Myocyte (in vitro differentiated cells): ENCODE results near the gene LRRC1. TPM values are rescaled to one million over a fixed set of nuclear protein-coding genes. Genes with fewer than 3 reads are reported as not detected.

ENCODE experiments used
- DNase-seq: peaks from one replicate; pipeline ENCODE4 v3.0.0-alpha.2; 2012; ENCODE audit warnings: low read depth
- total RNA-seq: library from RNA; depleted of rRNA; stranded (reverse); fragments of >200 nt; gene quantifications from 2 replicates; pipeline ENCODE4 v1.2.3, GENCODE V29; 2014

LRRC1 gene
- total RNA-seq, 1 donor from 2014 or later = 13.9 TPM

GRCh38 chr6:53878808-53879207, 84.0 kb downstream of the LRRC1 start:
- no peak for DNase-seq

GRCh38 chr6:53879608-53880007, 84.8 kb downstream of the LRRC1 start:
- no peak for DNase-seq

GRCh38 chr6:53887316-53887715, 92.5 kb downstream of the LRRC1 start:
- no peak for DNase-seq

GRCh38 chr6:53888931-53889330, 94.1 kb downstream of the LRRC1 start:
- DNase-seq = no peak

GRCh38 chr6:53889365-53889764, 94.6 kb downstream of the LRRC1 start:
- DNase-seq = no peak

- DNase-seq = no peak
These were observed 97.9 kb downstream of the LRRC1 start for GRCh38 chr6:53892707-53893106.

- DNase-seq = peak; percentile 59
These were observed 99.3 kb downstream of the LRRC1 start for GRCh38 chr6:53894091-53894490.

- no peak for DNase-seq
These were observed 101.4 kb downstream of the LRRC1 start for GRCh38 chr6:53896196-53896595.

- no peak for DNase-seq
These were observed 103.4 kb downstream of the LRRC1 start for GRCh38 chr6:53898026-53898795.

- DNase-seq = no peak
These were observed 104.7 kb downstream of the LRRC1 start for GRCh38 chr6:53899512-53899911.

- DNase-seq = no peak
These were observed 108.6 kb downstream of the LRRC1 start for GRCh38 chr6:53903357-53903756.

GRCh38 chr6:53906103-53906502, 111.3 kb downstream of the LRRC1 start:
- DNase-seq = no peak

- no peak for DNase-seq
These were observed 112.0 kb downstream of the LRRC1 start for GRCh38 chr6:53906842-53907241.

GRCh38 chr6:53910834-53911233, 116.0 kb downstream of the LRRC1 start:
- DNase-seq = no peak

GRCh38 chr6:53912661-53913060, 117.9 kb downstream of the LRRC1 start:
- DNase-seq = no peak

- no peak for DNase-seq
These were observed 118.5 kb downstream of the LRRC1 start for GRCh38 chr6:53913286-53913685.

GRCh38 chr6:53915026-53915691, 120.4 kb downstream of the LRRC1 start:
- DNase-seq = no peak

- peak; percentile 92 for DNase-seq
These were observed 122.1 kb downstream of the LRRC1 start for GRCh38 chr6:53916804-53917463.

GRCh38 chr6:53917464-53917842, 122.6 kb downstream of the LRRC1 start:
- no peak for DNase-seq

- DNase-seq = no peak
These were observed 124.2 kb downstream of the LRRC1 start for GRCh38 chr6:53918854-53919510.

GRCh38 chr6:53919881-53920360, 125.1 kb downstream of the LRRC1 start:
- no peak for DNase-seq

- DNase-seq = peak; percentile 52
These were observed 126.1 kb downstream of the LRRC1 start for GRCh38 chr6:53920881-53921280.
